Dermis microvascular lymphatic vessel endothelial cell (primary cell): ENCODE data around the gene SUMF1. TPM values are rescaled to one million over a fixed set of nuclear protein-coding genes. Genes with fewer than 3 reads are reported as not detected.

Source experiments
- total RNA-seq: library from RNA; depleted of rRNA; stranded (reverse); fragments of >200 nt; gene quantifications from 2 replicates; pipeline ENCODE4 v1.2.1, GENCODE V29; 2014

SUMF1 gene
- total RNA-seq, 1 donor from 2014 or later = 45.1 TPM

Other genes starting within 250 kb of the SUMF1 start
- 9.4 and 10.1 TPM in 2 replicates for gene SETMAR, start 163.9 kb downstream of the SUMF1 start, total RNA-seq
- gene ITPR1, start 26.1 kb upstream of the SUMF1 start, total RNA-seq = 21.6 and 27.6 TPM in 2 replicates